Measurements from ENCODE around the gene MAPT.

Gene MAPT

GRCh38 chr17:46071796-46072195 is 177.4 kb downstream of the MAPT start:
- no peak for DNase-seq

GRCh38 chr17:46072998-46073397 is 178.6 kb downstream of the MAPT start:
- no peak for DNase-seq

- DNase-seq, result no peak
Measured at GRCh38 chr17:46074540-46074939, 180.2 kb downstream of the MAPT start.

All from CD4-positive, alpha-beta T cell treated with Interleukin-12 subunit alpha and Interleukin-12 subunit beta, for 1 hour (primary cell).